ENCODE data around the gene DAB1.
"Not testable (repeated sequence)": the region's sequence is repeated elsewhere in the genome, so short reads cannot be mapped to it uniquely, and the experiment has no call there.

Gene DAB1

GRCh38 chr1:57235730-57236510 is 187.9 kb downstream of the DAB1 start:
- Histone ChIP-seq H3K4me3 (ENCODE audit: low read length) (no peak overlapping the region), H3K27ac (ENCODE audit: low read length) (no peak overlapping the region), H3K9me3 (ENCODE audit: control insufficient read depth, low read depth, low read length) (no peaks in the 10 kb centered on the region), H3K36me3 (ENCODE audit: control insufficient read depth, low read depth, low read length) (no peaks in the 10 kb centered on the region), H3K27me3 (ENCODE audit: control insufficient read depth, insufficient read depth, low read length) (no peaks in the 10 kb centered on the region), H3K9ac (ENCODE audit: low read length) (no peak overlapping the region), H3K4me1 (ENCODE audit: control insufficient read depth, low read depth, low read length) (no peaks in the 10 kb centered on the region)

GRCh38 chr1:57234459-57234858 is 189.4 kb downstream of the DAB1 start:
- no peaks in the 10 kb centered on the region for H3K36me3 ChIP-seq (ENCODE audit: control insufficient read depth, low read depth, low read length)
- no peaks in the 10 kb centered on the region for H3K4me1 ChIP-seq (ENCODE audit: control insufficient read depth, low read depth, low read length)
- H3K9ac ChIP-seq (ENCODE audit: low read length), result no peak overlapping the region
- H3K27me3 ChIP-seq (ENCODE audit: control insufficient read depth, insufficient read depth, low read length), result no peaks in the 10 kb centered on the region
- no peak overlapping the region for H3K4me3 ChIP-seq (ENCODE audit: low read length)
- H3K27ac ChIP-seq (ENCODE audit: low read length), result no peak overlapping the region
- H3K9me3 ChIP-seq (ENCODE audit: control insufficient read depth, low read depth, low read length), result no peaks in the 10 kb centered on the region

- H3K9me3 ChIP-seq (ENCODE audit: control insufficient read depth, low read depth, low read length), result no peaks in the 10 kb centered on the region
- no peak overlapping the region for H3K4me3 ChIP-seq (ENCODE audit: low read length)
- H3K27me3 ChIP-seq (ENCODE audit: control insufficient read depth, insufficient read depth, low read length), result no peaks in the 10 kb centered on the region
- no peaks in the 10 kb centered on the region for H3K4me1 ChIP-seq (ENCODE audit: control insufficient read depth, low read depth, low read length)
- H3K27ac ChIP-seq (ENCODE audit: low read length), result no peak overlapping the region
- no peaks in the 10 kb centered on the region for H3K36me3 ChIP-seq (ENCODE audit: control insufficient read depth, low read depth, low read length)
- no peak overlapping the region for H3K9ac ChIP-seq (ENCODE audit: low read length)
Observed at GRCh38 chr1:57232500-57232899, 191.4 kb downstream of the DAB1 start.

GRCh38 chr1:57229998-57230397 is 193.9 kb downstream of the DAB1 start:
- no peaks in the 10 kb centered on the region for H3K27me3 ChIP-seq (ENCODE audit: control insufficient read depth, insufficient read depth, low read length)
- H3K4me3 ChIP-seq (ENCODE audit: low read length), result no peak overlapping the region
- no peaks in the 10 kb centered on the region for H3K9me3 ChIP-seq (ENCODE audit: control insufficient read depth, low read depth, low read length)
- no peaks in the 10 kb centered on the region for H3K36me3 ChIP-seq (ENCODE audit: control insufficient read depth, low read depth, low read length)
- H3K4me1 ChIP-seq (ENCODE audit: control insufficient read depth, low read depth, low read length), result no peaks in the 10 kb centered on the region
- H3K27ac ChIP-seq (ENCODE audit: low read length), result no peak overlapping the region
- H3K9ac ChIP-seq (ENCODE audit: low read length), result no peak overlapping the region

GRCh38 chr1:57229076-57229475 is 194.8 kb downstream of the DAB1 start:
- Histone ChIP-seq H3K36me3 (ENCODE audit: control insufficient read depth, low read depth, low read length) (no peaks in the 10 kb centered on the region), H3K4me1 (ENCODE audit: control insufficient read depth, low read depth, low read length) (peaks cover 5% of the 10 kb centered on the region), H3K9ac (ENCODE audit: low read length) (no peak overlapping the region), H3K27me3 (ENCODE audit: control insufficient read depth, insufficient read depth, low read length) (no peaks in the 10 kb centered on the region), H3K9me3 (ENCODE audit: control insufficient read depth, low read depth, low read length) (no peaks in the 10 kb centered on the region), H3K4me3 (ENCODE audit: low read length) (no peak overlapping the region), H3K27ac (ENCODE audit: low read length) (no peak overlapping the region)

- no peak overlapping the region for H3K9ac ChIP-seq (ENCODE audit: low read length)
- H3K36me3 ChIP-seq (ENCODE audit: control insufficient read depth, low read depth, low read length), result no peaks in the 10 kb centered on the region
- no peak overlapping the region for H3K27ac ChIP-seq (ENCODE audit: low read length)
- no peak overlapping the region for H3K4me3 ChIP-seq (ENCODE audit: low read length)
- H3K27me3 ChIP-seq (ENCODE audit: control insufficient read depth, insufficient read depth, low read length), result no peaks in the 10 kb centered on the region
- H3K9me3 ChIP-seq (ENCODE audit: control insufficient read depth, low read depth, low read length), result no peaks in the 10 kb centered on the region
- H3K4me1 ChIP-seq (ENCODE audit: control insufficient read depth, low read depth, low read length), result peaks cover 5% of the 10 kb centered on the region
Observed at GRCh38 chr1:57222801-57223200, 201.1 kb downstream of the DAB1 start.

GRCh38 chr1:57222307-57222706 is 201.6 kb downstream of the DAB1 start:
- no peaks in the 10 kb centered on the region for H3K36me3 ChIP-seq (ENCODE audit: control insufficient read depth, low read depth, low read length)
- no peak overlapping the region for H3K27ac ChIP-seq (ENCODE audit: low read length)
- no peaks in the 10 kb centered on the region for H3K27me3 ChIP-seq (ENCODE audit: control insufficient read depth, insufficient read depth, low read length)
- peaks cover 5% of the 10 kb centered on the region for H3K4me1 ChIP-seq (ENCODE audit: control insufficient read depth, low read depth, low read length)
- H3K9ac ChIP-seq (ENCODE audit: low read length), result no peak overlapping the region
- H3K4me3 ChIP-seq (ENCODE audit: low read length), result no peak overlapping the region
- H3K9me3 ChIP-seq (ENCODE audit: control insufficient read depth, low read depth, low read length), result no peaks in the 10 kb centered on the region

- not testable (repeated sequence) for H3K4me3 ChIP-seq (ENCODE audit: low read length); H3K4me1 ChIP-seq (ENCODE audit: control insufficient read depth, low read depth, low read length); H3K9ac ChIP-seq (ENCODE audit: low read length); H3K27me3 ChIP-seq (ENCODE audit: control insufficient read depth, insufficient read depth, low read length); H3K9me3 ChIP-seq (ENCODE audit: control insufficient read depth, low read depth, low read length); H3K36me3 ChIP-seq (ENCODE audit: control insufficient read depth, low read depth, low read length); H3K27ac ChIP-seq (ENCODE audit: low read length)
Observed at GRCh38 chr1:57220905-57221304, 203.0 kb downstream of the DAB1 start.

- no peak overlapping the region for H3K27ac ChIP-seq (ENCODE audit: low read length)
- no peak overlapping the region for H3K4me3 ChIP-seq (ENCODE audit: low read length)
- H3K4me1 ChIP-seq (ENCODE audit: control insufficient read depth, low read depth, low read length), result peaks cover 12% of the 10 kb centered on the region
- H3K27me3 ChIP-seq (ENCODE audit: control insufficient read depth, insufficient read depth, low read length), result no peaks in the 10 kb centered on the region
- no peaks in the 10 kb centered on the region for H3K9me3 ChIP-seq (ENCODE audit: control insufficient read depth, low read depth, low read length)
- H3K36me3 ChIP-seq (ENCODE audit: control insufficient read depth, low read depth, low read length), result no peaks in the 10 kb centered on the region
- no peak overlapping the region for H3K9ac ChIP-seq (ENCODE audit: low read length)
Observed at GRCh38 chr1:57218487-57219079, 205.3 kb downstream of the DAB1 start.

GRCh38 chr1:57217905-57218304 is 206.0 kb downstream of the DAB1 start:
- Histone ChIP-seq H3K4me3 (ENCODE audit: low read length) (no peak overlapping the region), H3K27me3 (ENCODE audit: control insufficient read depth, insufficient read depth, low read length) (no peaks in the 10 kb centered on the region), H3K27ac (ENCODE audit: low read length) (no peak overlapping the region), H3K36me3 (ENCODE audit: control insufficient read depth, low read depth, low read length) (no peaks in the 10 kb centered on the region), H3K4me1 (ENCODE audit: control insufficient read depth, low read depth, low read length) (peaks cover 12% of the 10 kb centered on the region), H3K9me3 (ENCODE audit: control insufficient read depth, low read depth, low read length) (no peaks in the 10 kb centered on the region), H3K9ac (ENCODE audit: low read length) (no peak overlapping the region)

- Histone ChIP-seq H3K27ac (ENCODE audit: low read length) (no peak overlapping the region), H3K27me3 (ENCODE audit: control insufficient read depth, insufficient read depth, low read length) (no peaks in the 10 kb centered on the region), H3K9me3 (ENCODE audit: control insufficient read depth, low read depth, low read length) (no peaks in the 10 kb centered on the region), H3K36me3 (ENCODE audit: control insufficient read depth, low read depth, low read length) (no peaks in the 10 kb centered on the region), H3K9ac (ENCODE audit: low read length) (no peak overlapping the region), H3K4me1 (ENCODE audit: control insufficient read depth, low read depth, low read length) (peaks cover 12% of the 10 kb centered on the region), H3K4me3 (ENCODE audit: low read length) (peak overlapping the region; percentile 3)
Observed at GRCh38 chr1:57214951-57215575, 208.8 kb downstream of the DAB1 start.

- Histone ChIP-seq H3K4me1 (ENCODE audit: control insufficient read depth, low read depth, low read length) (peaks cover 19% of the 10 kb centered on the region), H3K36me3 (ENCODE audit: control insufficient read depth, low read depth, low read length) (no peaks in the 10 kb centered on the region), H3K27me3 (ENCODE audit: control insufficient read depth, insufficient read depth, low read length) (peaks cover 13% of the 10 kb centered on the region), H3K27ac (ENCODE audit: low read length) (no peak overlapping the region), H3K9ac (ENCODE audit: low read length) (no peak overlapping the region), H3K9me3 (ENCODE audit: control insufficient read depth, low read depth, low read length) (no peaks in the 10 kb centered on the region), H3K4me3 (ENCODE audit: low read length) (no peak overlapping the region)
Observed at GRCh38 chr1:57210881-57211280, 213.0 kb downstream of the DAB1 start.
